ENCODE results near the gene MAGEA11. TPM values are rescaled to one million over a fixed set of nuclear protein-coding genes. Genes with fewer than 3 reads are reported as not detected.
A peak's percentile ranks its signal among the peaks of the same experiment; 100 is the strongest.
"Not testable (repeated sequence)": the region's sequence is repeated elsewhere in the genome, so short reads cannot be mapped to it uniquely, and the experiment has no call there.

The MAGEA11 gene
- total and polyA plus RNA-seq, 9 of the 15 experiments (the other 6 are each of a cell fraction or from before 2014, with no cell fraction given) = 0.04 to 0.18 TPM; not detected in 7

GRCh38 chrX:149675554-149675953 lies 36.3 kb upstream of the MAGEA11 start:
- H3K4me3 ChIP-seq; H3K27ac ChIP-seq (ENCODE audit: extremely low read depth, low read depth, low read length); H3K9me1 ChIP-seq (ENCODE audit: control insufficient read depth, insufficient read depth, low read length); H3K4me1 ChIP-seq (replicated peaks in 1 of 2; ENCODE audit: control insufficient read depth in 2 of 2, insufficient read depth in 2 of 2, low read length in 2 of 2); DNase-seq (ENCODE audit: extremely low read depth in 1 of 4, low spot score in 3 of 4); BruUV-seq (replicated peaks); H4K20me1 ChIP-seq (replicated peaks; ENCODE audit: control insufficient read depth, insufficient read depth, low read length); in situ Hi-C loops (cut with MboI); H3K4me2 ChIP-seq (ENCODE audit: insufficient read depth, low read length); FAIRE-seq; H3K9me3 ChIP-seq (replicated peaks; ENCODE audit: control insufficient read depth, insufficient read depth, low read depth, low read length); POLR2A ChIA-PET; H2AFZ ChIP-seq (ENCODE audit: low read depth, low read length); ATAC-seq; H3K36me3 ChIP-seq (ENCODE audit: control insufficient read depth, insufficient read depth, low read length); CTCF ChIA-PET (ENCODE audit: low intra/inter-chr PET ratio); H3K27me3 ChIP-seq (ENCODE audit: control insufficient read depth in 2 of 2, insufficient read depth in 2 of 2, low read length in 2 of 2); H3K9ac ChIP-seq (ENCODE audit: insufficient read depth in 1 of 2, low read depth in 2 of 2, low read length in 2 of 2); intact Hi-C loops (cut with micrococcal nuclease); H3K79me2 ChIP-seq (ENCODE audit: control insufficient read depth, insufficient read depth, low read length): not testable (repeated sequence)
- 0% methylated on average over 1 of the region's 8 CpGs for WGBS (ENCODE audit: insufficient coverage, low coverage, missing lambda C conversion rate)

- H3K79me2 ChIP-seq (ENCODE audit: control insufficient read depth, insufficient read depth, low read length); H3K4me3 ChIP-seq; CTCF ChIA-PET (ENCODE audit: low intra/inter-chr PET ratio); H3K27ac ChIP-seq (ENCODE audit: extremely low read depth, low read depth, low read length); H3K9me1 ChIP-seq (ENCODE audit: control insufficient read depth, insufficient read depth, low read length); BruUV-seq (replicated peaks); H3K9me3 ChIP-seq (replicated peaks; ENCODE audit: control insufficient read depth, insufficient read depth, low read depth, low read length); intact Hi-C loops (cut with micrococcal nuclease); H2AFZ ChIP-seq (ENCODE audit: low read depth, low read length); H3K9ac ChIP-seq (ENCODE audit: insufficient read depth in 1 of 2, low read depth in 2 of 2, low read length in 2 of 2); H4K20me1 ChIP-seq (replicated peaks; ENCODE audit: control insufficient read depth, insufficient read depth, low read length); POLR2A ChIA-PET; in situ Hi-C loops (cut with MboI); H3K36me3 ChIP-seq (ENCODE audit: control insufficient read depth, insufficient read depth, low read length); H3K27me3 ChIP-seq (ENCODE audit: control insufficient read depth in 2 of 2, insufficient read depth in 2 of 2, low read length in 2 of 2); H3K4me1 ChIP-seq (replicated peaks in 1 of 2; ENCODE audit: control insufficient read depth in 2 of 2, insufficient read depth in 2 of 2, low read length in 2 of 2); DNase-seq (ENCODE audit: extremely low read depth in 1 of 4, low spot score in 3 of 4); H3K4me2 ChIP-seq (ENCODE audit: insufficient read depth, low read length): not testable (repeated sequence)
- ATAC-seq (peak; percentile 52), FAIRE-seq (peak; percentile 85)
- WGBS (ENCODE audit: insufficient coverage, low coverage, missing lambda C conversion rate) = 0% methylated on average over 2 of the region's 4 CpGs
Measured at GRCh38 chrX:149679164-149679678, 32.6 kb upstream of the MAGEA11 start.

Measured in K562 (cell line).